Measurements from ENCODE around the gene ROM1.
"Not testable (repeated sequence)": the region's sequence is repeated elsewhere in the genome, so short reads cannot be mapped to it uniquely, and the experiment has no call there.

ROM1 gene, protein sequence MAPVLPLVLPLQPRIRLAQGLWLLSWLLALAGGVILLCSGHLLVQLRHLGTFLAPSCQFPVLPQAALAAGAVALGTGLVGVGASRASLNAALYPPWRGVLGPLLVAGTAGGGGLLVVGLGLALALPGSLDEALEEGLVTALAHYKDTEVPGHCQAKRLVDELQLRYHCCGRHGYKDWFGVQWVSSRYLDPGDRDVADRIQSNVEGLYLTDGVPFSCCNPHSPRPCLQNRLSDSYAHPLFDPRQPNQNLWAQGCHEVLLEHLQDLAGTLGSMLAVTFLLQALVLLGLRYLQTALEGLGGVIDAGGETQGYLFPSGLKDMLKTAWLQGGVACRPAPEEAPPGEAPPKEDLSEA

DNA sequence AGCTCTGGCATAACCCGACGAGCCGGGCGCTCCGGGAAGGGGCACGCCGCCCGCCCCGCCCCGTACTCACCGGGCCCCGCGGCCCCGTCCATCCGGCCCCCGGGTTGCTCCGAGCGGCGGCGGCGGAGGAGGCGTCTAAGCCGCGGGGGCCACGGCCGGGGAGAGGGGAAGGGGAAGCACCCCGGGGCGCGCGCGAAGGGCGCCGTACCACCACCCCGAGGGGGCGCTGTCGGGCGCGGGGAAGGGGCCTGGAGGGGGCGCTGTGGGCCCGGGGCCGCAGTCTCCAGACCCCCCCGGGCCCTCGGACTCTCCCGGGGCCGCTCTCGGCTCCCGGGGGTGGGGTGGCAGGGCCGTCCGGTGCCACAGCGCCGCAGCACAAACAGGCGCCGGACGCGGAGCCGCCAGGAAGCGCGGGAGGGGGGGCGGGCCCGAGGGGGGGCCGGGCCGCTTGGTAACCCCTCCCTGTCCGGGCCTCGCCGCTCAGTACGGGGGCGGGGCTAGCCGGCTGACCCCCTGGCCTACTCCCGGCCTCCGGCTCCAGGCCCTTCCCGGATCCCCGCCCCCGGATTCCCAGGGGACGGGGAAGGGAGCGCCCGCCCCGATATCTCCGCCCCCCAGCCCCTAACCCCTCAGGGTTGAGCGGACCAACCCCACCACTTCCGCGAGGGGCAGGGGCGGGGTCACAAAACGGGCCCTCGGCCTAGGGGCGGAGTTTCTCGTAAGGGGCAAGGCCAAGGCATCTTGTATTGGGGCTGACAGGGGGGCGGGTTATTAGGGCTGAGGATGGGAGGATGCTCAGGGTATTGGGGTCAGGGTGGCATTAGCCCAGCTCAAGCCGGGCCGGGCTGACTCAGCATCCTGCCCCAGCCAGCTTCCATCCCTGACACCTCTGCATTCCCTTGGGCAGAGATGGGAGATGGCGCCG is at the start of gene ROM1, which contains the start of gene EML3:
Gene ROM1, plus strand, starts transcription at position 892 of the 925 bp plus-strand sequence. Its CDS starts 25 bp downstream, at position 917.
Gene EML3, minus strand, starts transcription at position 410 of the 925 bp plus-strand sequence. Its CDS starts 318 bp downstream, at position 92.
- DNase-seq: peak; percentile 85 to 93 (median 85)

DNA sequence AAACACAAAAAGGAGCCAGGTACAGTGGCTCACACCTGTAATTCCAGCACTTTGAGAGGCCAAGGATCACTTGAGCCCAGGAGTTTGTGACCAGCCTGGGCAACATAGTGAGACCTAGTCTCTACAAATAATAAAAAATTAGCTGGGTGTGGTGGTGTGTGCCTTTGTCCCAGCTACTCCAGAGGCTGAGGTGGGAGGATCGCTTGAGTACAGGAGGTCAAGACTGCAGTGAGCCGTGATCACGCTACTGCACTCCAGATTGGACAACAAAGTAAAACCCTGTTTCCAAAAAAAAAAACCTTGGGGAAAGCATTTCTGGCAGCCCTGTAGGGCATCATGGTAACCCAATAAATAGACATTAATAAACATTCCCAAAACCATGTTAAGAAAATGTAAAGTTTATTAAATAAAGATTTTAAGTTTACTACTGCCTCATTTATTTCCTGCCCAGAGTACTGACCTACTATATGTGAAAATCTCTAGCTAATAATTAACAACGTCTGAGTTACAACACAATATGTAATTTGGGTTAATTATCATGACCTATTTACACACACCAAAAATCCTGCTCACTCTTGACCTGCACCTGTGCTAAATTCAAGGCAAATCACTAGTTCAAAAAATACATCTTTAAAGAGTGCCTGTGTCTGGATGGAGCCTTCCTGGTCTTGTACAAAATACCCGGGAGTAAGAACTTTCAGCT is 47.8 kb upstream of the ROM1 start:
- DNase-seq: no peak

DNA sequence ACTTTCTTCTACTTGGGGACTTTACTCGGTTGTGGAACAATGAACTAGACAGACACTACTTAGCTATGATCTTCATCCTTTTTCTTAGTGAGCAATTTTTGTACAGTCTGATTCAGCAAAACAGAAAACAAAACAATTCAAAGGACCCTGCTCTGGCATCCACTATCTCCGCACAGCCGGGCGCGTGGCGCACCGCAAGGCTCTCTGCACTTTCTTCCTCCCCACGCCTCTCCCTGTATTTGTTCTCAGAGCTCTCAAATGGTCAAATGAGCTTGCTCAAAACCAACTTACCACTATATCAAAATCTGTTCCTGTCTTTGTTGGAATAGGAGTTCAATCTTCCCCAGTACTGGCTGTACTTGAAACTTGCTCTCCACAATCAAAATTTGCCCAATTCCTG is 46.8 kb upstream of the ROM1 start:
- no peak for DNase-seq

DNA sequence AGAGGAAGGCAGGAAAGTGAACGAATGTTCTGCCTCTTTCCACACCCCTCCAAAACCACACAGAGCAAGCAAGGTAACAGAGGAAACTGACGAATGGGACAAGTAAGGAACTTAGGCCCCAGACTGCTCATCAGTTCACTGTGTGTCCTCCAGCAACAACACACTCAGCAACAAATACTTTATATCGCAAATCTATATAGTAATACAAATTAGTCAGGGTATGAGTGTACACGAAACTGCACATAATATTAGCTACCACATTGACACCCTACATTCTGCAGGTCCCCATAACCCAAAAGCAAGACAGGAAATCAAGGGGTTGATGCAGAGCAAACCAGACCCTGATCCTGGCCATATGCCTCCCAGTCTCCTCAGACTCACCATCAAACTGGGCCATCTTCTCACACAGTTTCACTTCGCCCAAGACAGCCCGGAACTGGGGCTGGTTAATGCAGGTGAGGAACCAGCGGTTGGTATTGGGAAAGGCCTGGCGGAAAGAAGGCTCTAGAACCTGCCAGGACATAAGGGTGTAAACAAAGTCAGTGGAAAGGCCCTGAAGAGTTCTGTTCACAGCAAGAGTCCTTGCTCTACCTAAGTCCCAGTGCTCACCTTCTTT is 45.9 kb upstream of the ROM1 start:
- no peak for DNase-seq

DNA sequence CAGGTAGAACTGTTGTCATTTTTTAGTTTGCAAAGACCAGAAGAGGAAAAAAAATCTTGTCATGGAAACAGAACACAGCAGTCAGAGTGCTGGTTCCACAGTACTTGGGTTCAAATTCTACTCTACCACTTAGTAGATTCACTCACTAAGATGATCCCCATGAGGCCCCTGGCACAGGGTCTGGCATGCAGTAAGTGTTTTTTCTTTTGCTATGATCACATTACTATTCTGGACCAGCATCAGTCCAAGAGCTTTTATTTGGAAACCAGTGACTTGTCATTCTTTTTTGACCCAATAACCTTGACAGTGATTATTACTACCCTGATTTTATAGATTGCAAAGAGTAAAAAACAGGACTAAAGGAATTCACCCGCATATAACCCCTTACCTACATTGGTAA is 43.4 kb upstream of the ROM1 start:
- no peak for DNase-seq

DNA sequence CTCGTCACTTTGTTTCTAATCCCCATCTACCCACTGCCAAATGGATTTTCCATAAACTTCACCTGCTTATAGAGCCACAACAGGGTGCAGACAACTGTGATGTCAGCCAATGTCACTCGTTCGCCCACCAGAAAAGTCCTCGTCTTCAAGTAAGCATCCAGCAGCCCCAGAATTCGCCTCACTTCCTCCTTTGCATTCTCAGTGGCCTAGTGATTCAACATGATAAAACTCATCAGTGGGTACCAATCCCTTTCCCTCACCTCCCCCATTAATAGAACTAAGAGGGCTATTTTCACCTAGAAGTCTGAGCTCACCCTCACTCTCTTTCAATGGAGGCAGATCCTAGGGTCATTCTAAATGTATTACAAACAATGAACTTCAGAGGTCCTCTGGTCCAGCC is 42.2 kb upstream of the ROM1 start:
- not testable (repeated sequence) for DNase-seq

DNA sequence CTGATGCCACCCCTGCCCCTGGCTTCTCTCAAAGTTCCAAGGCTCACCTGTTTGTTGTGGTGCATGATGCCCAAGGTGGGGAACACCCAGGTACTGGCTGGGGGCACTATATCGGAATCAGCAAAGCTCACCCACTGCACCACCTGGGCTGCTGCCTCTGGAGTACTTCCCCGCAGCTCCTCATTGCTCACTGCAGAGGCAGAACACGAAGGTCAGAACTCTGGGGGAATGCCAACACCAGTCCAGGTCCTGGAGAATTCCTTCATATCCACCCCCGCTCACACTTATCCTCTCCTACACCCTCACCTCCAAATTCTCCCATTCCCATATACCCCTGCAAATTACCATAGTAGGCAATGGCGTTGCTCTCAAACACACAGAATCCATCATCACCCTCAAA is 41.6 kb upstream of the ROM1 start:
- not testable (repeated sequence) for DNase-seq

DNA sequence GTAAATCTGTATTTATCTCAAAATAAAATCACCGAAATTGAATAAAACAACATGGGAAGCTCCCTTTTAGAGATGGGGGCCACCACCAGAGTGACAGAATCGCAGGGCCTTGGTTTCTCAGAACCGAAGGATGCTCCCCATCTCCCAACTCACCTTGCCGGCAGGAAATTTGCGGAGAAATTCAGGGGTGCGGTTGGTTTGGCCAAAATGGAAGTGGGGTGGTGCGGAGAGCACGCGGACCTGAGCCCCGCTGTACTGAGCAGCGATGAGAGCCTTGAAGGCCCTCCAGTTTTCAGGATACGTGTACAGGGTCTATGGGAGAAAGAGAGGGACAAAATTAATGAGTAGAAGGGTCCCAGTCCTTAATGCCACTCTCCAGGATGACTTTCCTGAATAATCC is 40.6 kb upstream of the ROM1 start:
- no peak for DNase-seq

DNA sequence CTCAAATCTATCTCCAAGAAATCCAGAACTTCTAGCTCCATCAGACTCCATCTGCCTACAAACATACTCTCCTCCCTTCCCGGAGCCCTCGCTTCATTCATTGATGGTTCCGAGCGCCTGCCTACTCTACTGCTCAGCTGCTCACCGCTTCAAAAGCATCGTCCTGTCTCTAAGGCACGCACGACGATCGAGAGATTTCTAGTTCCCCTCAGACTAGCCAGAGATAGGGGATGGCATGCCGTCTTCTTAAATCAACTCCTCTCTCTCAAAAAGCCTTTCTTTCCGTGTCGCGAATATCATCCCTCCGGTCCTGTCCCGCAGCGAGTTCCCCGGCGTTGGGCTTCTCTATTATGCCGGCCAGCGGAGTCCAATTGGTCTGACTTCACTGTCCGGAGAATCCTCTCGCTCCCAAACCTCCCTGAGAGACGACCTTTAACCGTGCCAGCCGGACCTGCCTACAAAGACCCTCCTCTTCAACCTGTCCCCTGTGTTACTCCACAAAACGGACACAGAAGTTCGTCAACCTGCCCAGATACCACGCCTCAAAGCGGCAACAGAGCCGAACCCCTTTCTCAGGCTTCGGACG is 40.0 kb upstream of the ROM1 start:
- peak; percentile 21 to 40 (median 24) for DNase-seq

DNA sequence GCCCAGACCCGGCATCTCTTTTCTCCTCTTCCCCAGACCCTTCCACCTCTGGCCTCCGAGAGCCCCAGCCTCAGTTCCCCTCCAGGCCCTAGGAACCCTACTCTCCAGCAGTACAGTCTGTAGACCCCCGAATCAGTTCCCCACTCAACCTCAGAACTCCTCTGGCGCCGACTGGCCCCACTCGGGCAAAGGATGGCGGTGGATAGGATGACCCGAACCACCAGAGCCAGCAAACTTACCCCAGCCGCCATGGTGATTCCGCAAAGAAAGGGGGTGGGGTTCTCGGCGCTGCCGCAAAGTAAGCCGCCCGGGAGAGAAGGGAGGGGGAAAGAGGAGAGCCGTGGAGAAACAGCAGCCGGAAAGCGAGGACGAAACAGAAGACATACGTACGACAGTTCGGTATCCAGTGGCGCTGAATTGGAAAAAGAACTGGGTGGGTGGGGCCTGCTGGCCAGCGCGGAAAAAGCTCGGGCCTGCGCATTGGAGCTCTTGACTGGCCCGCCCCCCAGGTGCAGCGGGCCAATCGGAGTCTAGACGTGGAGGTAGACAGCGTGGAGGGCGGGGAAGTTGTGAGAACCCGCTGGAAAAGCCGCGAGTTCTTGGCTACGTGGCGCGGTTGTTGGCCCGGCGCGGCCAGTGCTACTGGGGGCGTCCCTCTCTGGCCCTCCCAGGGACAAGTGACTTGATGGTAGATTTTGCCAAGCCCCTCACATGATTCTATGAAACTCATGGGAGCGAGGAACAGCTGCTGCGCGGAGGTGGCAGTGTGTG is 39.3 kb upstream of the ROM1 start, which contains the start of gene EEF1G:
Gene EEF1G, minus strand, starts transcription at position 300 of the 771 bp plus-strand sequence. Its CDS starts 49 bp downstream, at position 251.
- peak; percentile 99 to 100 (median 100) for DNase-seq

DNA sequence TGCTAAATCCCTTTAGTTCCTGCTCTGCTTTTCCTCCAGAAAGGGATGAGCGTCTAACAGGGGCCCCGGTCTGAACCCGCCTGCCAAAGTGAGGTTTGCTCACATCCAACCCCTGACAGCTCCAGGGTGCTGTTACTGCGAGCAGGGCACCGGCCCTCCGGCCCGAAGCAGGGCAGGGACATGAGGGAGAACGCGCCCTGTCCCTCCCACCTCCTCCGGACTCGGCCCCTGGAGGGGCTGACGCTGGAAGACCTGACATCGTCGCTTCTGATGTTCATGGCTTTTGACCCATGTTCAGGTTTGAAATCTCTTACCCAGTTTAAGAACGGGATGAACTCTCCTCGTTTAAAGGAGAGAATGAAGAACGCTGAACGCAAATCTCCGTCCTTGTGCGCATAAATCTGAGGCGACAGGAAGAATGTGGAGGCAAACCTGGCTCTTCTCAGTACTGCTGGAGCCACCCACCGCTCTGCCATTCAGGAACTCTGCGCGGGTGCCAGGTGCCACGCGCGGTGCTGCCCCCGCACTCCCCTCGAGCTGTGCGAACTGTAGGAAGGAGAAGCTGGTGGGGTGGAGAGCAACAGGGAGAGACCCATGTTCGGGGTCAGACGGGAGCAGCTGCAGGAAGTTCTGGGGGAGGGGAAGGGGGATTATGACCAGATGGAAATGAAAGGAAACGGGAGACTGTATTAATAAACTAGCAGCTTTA is 38.5 kb upstream of the ROM1 start:
- peak; percentile 22 to 52 (median 22) for DNase-seq

DNA sequence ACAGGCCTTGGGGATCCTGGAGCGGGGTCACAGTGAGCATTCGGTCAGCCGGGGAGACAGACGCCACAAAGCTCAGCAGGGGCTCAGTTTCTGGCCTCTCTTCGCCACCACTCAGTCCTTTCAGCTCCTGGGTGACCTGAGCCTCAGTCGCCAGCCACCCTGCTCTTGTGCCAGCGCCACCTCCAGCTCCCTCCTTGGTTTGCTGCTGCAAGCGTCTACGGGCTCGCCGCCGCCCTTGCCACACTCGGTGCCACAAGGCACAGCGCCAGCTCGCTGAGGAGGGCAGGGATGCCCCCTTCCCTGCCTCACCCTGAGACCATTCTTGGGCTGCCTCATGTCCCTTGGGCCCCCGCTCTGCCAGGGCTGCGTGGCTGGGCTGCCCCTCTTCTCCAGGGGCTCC is 37.9 kb upstream of the ROM1 start:
- DNase-seq: no peak

DNA sequence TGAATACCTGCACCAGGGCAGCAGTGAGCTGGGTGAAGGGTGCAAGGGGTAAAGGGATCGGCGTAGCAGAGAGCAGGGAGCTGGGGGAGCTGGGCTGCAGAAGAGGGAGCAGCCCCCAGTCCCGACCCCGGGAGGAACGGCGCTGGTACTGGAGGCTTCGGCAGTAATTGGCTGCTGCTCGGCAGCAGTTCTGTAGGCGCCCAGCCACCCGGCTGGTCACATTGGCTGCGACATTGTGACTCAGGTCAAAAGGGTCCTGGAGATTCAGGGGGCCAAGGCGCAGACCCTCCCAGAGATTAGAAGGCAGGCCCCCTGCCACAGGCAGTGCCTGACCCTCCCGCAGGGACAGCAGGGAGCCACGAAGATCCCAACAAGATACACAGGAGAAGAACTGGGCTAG is 37.2 kb upstream of the ROM1 start:
- DNase-seq: no peak

DNA sequence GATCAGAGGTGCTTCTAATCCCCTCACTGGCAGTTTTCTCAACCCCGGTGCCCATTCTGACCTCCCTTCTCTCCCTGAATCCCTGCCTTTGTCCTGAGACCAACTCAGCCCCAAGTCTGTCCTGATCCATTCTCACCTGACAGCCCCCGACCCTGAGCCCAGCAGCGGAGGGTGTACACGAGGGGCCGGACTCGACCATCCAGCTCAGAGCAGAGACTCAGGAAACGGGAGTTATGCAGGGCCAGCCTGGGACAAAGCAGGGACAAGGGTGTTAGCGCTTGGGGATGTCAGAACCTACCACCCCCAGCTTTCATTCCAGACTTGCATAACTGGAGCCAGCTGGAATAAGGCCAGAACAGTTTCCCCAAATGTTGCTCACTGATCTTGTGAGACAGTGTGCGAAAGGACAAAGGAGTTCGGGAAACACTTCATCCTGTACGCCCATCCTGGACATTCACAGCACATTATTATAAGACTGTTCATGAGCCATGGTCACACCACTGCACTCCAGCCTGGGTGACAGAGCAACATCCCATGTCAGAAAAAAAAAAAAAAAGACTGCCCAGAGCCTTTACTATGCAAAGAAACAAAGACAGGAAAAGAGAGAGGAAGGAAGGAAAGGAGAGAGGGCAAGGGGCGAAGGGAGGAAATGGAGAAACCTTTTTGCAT is 35.9 kb upstream of the ROM1 start:
- peak; percentile 74 to 83 (median 81) for DNase-seq

DNA sequence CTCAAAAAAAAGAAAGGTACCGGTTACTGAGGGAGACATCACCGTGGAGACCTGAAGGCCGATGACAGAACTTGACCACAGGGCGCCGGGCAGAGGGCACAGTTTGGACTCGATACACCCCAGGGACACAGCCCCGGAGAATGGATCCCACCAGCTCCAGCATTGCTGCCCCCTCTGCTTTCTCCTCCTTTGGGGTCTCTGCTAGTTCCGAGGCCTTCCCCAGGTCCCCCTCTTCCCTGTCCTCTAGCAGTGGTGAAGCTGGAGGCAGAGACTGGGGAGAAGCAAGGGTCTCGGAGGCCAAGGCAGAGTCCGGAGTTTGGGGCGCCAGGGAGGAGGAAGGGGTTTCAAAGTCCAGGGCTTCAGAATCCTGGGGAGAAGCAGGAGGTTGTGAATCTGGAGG is 34.5 kb upstream of the ROM1 start:
- no peak for DNase-seq

DNA sequence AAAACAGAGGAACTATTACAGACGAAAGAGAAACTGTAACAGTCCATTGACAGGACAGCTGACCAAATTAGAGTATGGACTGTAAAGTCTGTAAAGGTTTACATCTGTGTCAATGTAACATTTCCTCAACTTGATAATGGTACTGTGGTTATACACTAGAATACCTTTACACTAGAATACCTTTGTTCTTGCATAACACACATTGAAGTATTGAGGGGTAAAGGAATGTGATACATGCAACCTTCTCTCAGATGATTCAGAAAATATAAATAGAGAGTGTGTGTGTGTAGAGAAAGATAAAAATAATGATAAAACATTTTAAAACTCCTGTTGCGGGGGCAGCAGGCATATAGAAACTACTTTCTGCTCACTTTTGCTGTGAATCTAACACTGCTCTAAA is 33.8 kb upstream of the ROM1 start:
- no peak for DNase-seq

DNA sequence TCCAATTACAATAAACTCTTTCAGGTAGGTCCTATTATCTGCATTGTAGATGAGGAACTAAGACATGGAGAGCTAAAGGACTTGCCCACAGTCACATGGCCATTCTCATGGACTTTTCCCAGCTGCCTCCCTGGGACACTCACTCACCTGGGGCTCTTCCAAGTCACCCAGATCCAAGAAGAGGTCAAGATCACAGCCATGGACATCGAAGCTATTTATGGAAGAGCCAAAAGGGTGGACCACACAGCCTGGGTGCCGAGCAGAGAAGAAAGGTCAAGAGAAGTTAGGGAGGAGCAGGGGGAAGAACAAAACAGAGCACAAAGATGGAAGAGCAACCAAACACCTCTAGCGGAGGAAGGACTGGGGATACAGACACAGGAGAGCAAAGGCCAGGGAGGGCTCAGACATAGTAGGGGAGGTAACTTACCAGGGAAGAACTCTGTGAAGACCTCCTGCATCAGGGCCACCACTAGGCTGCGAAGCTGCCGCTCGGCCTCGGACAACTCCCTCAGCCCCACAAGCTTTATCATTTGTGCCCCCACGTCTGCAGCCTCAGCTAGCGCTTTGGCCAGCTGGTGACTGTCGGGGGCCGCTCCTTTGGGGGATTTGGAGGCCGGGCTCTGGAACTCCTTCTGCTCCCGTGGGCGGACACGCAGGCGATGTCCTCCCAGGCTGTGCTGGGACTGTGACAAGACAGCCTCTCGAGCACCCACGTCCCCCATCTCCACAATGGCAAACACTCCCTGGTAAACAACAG is 31.9 kb upstream of the ROM1 start:
- DNase-seq: no peak

DNA sequence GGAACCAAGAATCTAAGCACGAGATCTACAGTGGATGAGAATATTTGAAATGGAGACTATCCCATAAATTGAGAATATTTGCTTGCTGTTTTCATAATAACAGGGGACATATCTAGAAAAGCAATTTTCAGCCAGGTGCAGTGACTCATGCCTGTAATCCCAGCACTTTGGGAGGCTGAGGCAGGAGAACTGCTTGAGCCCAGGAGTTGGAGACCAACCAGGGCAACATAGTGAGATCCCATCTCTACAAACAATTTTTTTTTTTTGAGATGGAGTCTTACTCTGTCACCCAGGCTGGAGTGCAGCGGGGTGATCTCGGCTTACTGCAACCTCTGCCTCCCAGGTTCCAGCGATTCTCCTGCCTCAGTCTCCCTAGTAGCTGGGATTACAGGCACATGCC is 31.3 kb upstream of the ROM1 start:
- not testable (repeated sequence) for DNase-seq

DNA sequence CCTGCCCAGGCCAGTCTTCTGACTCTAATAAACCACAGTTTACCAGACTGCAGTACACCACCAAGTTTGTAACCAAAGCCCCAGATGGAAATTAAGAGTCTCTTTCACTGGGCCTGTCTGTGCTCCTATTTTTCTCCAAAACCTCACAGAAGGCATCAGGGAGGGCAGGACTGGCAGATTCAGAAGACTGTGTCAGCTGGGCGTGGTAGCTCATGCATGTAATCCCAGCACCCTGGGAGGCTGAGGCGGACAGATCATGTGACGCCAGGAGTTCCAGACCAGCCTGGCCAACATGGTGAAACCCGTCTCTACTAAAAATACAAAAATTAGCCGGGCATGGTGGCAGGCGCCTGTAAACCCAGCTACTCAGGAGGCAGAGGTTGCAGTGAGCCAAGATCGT is 27.7 kb upstream of the ROM1 start:
- DNase-seq: not testable (repeated sequence)

All from suppressor macrophage treated with lipopolysaccharide for 1 hour (primary cell).